HepG2 (cell line): ENCODE measurements around the gene KIAA1328. TPM values are rescaled to one million over a fixed set of nuclear protein-coding genes. Genes with fewer than 3 reads are reported as not detected.

Experiments used
- ATAC-seq: fragments of 200-7000 bp; cut with Tn5 transposase; 3 replicates; pipeline ENCODE4 v1.9.1; 2020; ENCODE audit warnings: mild to moderate bottlenecking, moderate library complexity
- BruUV-seq: library from RNA; stranded (reverse); fragments of 400-500 nt; replicated peaks from 2 replicates; lab custom pipeline; 2021; lab: Mats Ljungman, UMichigan
- CTCF ChIA-PET: fragments of 300-600 bp; formaldehyde crosslinking; extraction: SDS; loops from one replicate; lab custom pipeline; 2021; ENCODE audit warnings: low total read pairs, inconsistent platforms, low intra/inter-chr PET ratio; lab: Yijun Ruan, JAX
- POLR2A ChIA-PET: fragments of 350-600 bp; sonication (Branson Sonifier 250); formaldehyde crosslinking; loops from one replicate; lab custom pipeline; 2020; ENCODE audit warnings: antibody characterized with exemption, inconsistent platforms; lab: Yijun Ruan, JAX
- DNase-seq: peaks from one replicate; pipeline ENCODE4 v3.0.0-alpha.2; 2015; ENCODE audit warnings: low spot score
- FAIRE-seq: peaks from 3 replicates; lab custom pipeline; 2011; peaks lifted over from hg19 to GRCh38; lab: Jason Lieb, UNC
- H2AFZ ChIP-seq: one replicate; pipeline ENCODE4 v1.6.1; 2011; ENCODE audit warnings: low read length, inconsistent platforms
- H3K27ac ChIP-seq: fragments of 300-600 bp; 3 replicates; pipeline ENCODE4 v1.8.0; 2011; ENCODE audit warnings: mixed run types, mild to moderate bottlenecking, mixed read lengths, low read length, inconsistent platforms; ENCODE audit not compliant: insufficient read depth; ENCODE audit errors: extremely low read length
- H3K27me3 ChIP-seq, 2 experiments: fragments of 200-600 bp in 1 of 2; 2 replicates in 1 of 2; 3 replicates in 1 of 2; pipeline versions ENCODE4 v1.6.0 to v1.8.0; 2011; ENCODE audit warnings: low read length in 2 of 2, mild to moderate bottlenecking in 2 of 2, moderate library complexity in 2 of 2, inconsistent platforms in 1 of 2; ENCODE audit not compliant: insufficient read depth in 2 of 2, control insufficient read depth in 1 of 2
- H3K36me3 ChIP-seq, 2 experiments: fragments of 200-600 bp in 1 of 2; replicated peaks in 1 of 2; 2 replicates in 1 of 2; 3 replicates in 1 of 2; pipeline versions ENCODE4 v1.5.1 to v1.8.0; 2011; ENCODE audit warnings: low read length in 2 of 2, inconsistent platforms in 1 of 2; ENCODE audit not compliant: insufficient read depth in 2 of 2, control insufficient read depth in 1 of 2
- H3K4me1 ChIP-seq: 2 replicates; pipeline ENCODE4 v1.5.1; 2012; ENCODE audit warnings: low read length, inconsistent platforms; ENCODE audit not compliant: insufficient read depth
- H3K4me2 ChIP-seq: 2 replicates; pipeline ENCODE4 v1.6.0; 2011; ENCODE audit warnings: low read depth, low read length, inconsistent platforms
- H3K4me3 ChIP-seq, 3 experiments: fragments of 200-600 bp in 1 of 3; sonication (generic), shearing (Covaris generic) in 1 of 3; replicated peaks in 1 of 3; 2 replicates each; pipeline ENCODE4 v1.5.1; 2011 to 2016; ENCODE audit warnings: low read length in 3 of 3, inconsistent platforms in 2 of 3, low read depth in 2 of 3, mild to moderate bottlenecking in 2 of 3, control low read depth in 1 of 3, mixed read lengths in 1 of 3; ENCODE audit not compliant: insufficient read depth in 1 of 3
- H3K79me2 ChIP-seq: one replicate; pipeline ENCODE4 v1.6.1; 2011; ENCODE audit warnings: low read length, inconsistent platforms; ENCODE audit not compliant: insufficient read depth
- H3K9ac ChIP-seq: 2 replicates; pipeline ENCODE4 v1.6.0; 2011; ENCODE audit warnings: mild to moderate bottlenecking, low read depth, low read length, inconsistent platforms; ENCODE audit not compliant: insufficient read depth
- H3K9me3 ChIP-seq: 2 replicates; pipeline ENCODE4 v1.5.1; 2012; ENCODE audit warnings: mild to moderate bottlenecking, low read length
- H4K20me1 ChIP-seq: 2 replicates; pipeline ENCODE4 v1.6.0; 2011; ENCODE audit warnings: inconsistent platforms, mild to moderate bottlenecking, low read length, moderate library complexity; ENCODE audit not compliant: insufficient read depth
- CTCF ChIP-seq: sonication (generic); formaldehyde crosslinking; IDR thresholded peaks from 2 replicates; pipeline ENCODE4 v1.5.0; 2020; ENCODE audit warnings: mild to moderate bottlenecking, missing genetic modification reagents, moderate library complexity
- FOXA1 ChIP-seq, 2 experiments: fragments of 450-650 bp in 1 of 2; sonication (generic) in 1 of 2; formaldehyde crosslinking in 1 of 2; IDR thresholded peaks; 2 replicates each; pipeline versions ENCODE4 v1.4.0 to v1.6.1; 2016 to 2020; ENCODE audit warnings: missing genetic modification reagents in 1 of 2
- HNRNPL ChIP-seq: fragments of 200-400 bp; formaldehyde crosslinking; IDR thresholded peaks from 2 replicates; pipeline ENCODE4 v1.6.1; 2017; ENCODE audit warnings: mild to moderate bottlenecking, low read depth, low read length
- MAFF ChIP-seq: IDR thresholded peaks from 2 replicates; pipeline ENCODE4 v1.6.1; 2011; ENCODE audit warnings: low read depth, low read length, improper control_type of control experiment
- MAFK ChIP-seq, 2 experiments: IDR thresholded peaks in 1 of 2; conservative IDR thresholded peaks in 1 of 2; 2 replicates each; pipeline ENCODE4 v1.6.1; 2011; ENCODE audit warnings: improper control_type of control experiment in 2 of 2, low read length in 2 of 2
- RAD21 ChIP-seq: fragments of 450-650 bp; formaldehyde crosslinking; IDR thresholded peaks from 2 replicates; pipeline ENCODE4 v1.5.0; 2020; ENCODE audit warnings: mild to moderate bottlenecking
- STAG1 ChIP-seq: sonication (generic); formaldehyde crosslinking; IDR thresholded peaks from 2 replicates; pipeline ENCODE4 v1.4.0; 2020; ENCODE audit warnings: missing genetic modification reagents
- ZNF350 ChIP-seq: sonication (generic); formaldehyde crosslinking; IDR thresholded peaks from 2 replicates; pipeline ENCODE4 v1.4.0; 2020; ENCODE audit warnings: mild to moderate bottlenecking, low read depth, missing genetic modification reagents, borderline replicate concordance
- WGBS: methylation state at CpG from one replicate; pipeline ENCODE4 v1.1.6; 2017; ENCODE audit warnings: low lambda C conversion rate; 5-methylcytosine and 5-hydroxymethylcytosine counted together
- in situ Hi-C: cut with HindIII; loops from 2 replicates; pipeline ENCODE4 v1.10.0; 2017; ENCODE audit warnings: low pct_unique_long_range_greater_than_20kb; ENCODE audit not compliant: extremely low pct_ligation_motif_present
- intact Hi-C: fragments of 100-400 bp; cut with micrococcal nuclease; formaldehyde crosslinking; loops from one replicate; pipeline ENCODE4 v1.10.0; 2022; ENCODE audit not compliant: unreplicated experiment
- polyA plus RNA-seq, 8 experiments: library from polyadenylated mRNA; depleted of rRNA in 3 of 8; stranded (reverse) in 7 of 8; unstranded in 1 of 8; fragments of >200 nt; fragmentation: Illumina TruSeq in 4 of 8; extraction: Trizol in 4 of 8; gene quantifications; 2 replicates each; pipeline versions ENCODE4 v1.2.1 to v1.2.3, GENCODE V29; 2011 to 2016; ENCODE audit warnings: low read depth in 4 of 8, missing spikeins in 1 of 8, mixed read lengths in 1 of 8; ENCODE audit not compliant: insufficient read depth in 1 of 8
- total RNA-seq, 5 experiments: library from RNA; depleted of rRNA; stranded (reverse); fragments of >200 nt; fragmentation: Illumina TruSeq; extraction: Trizol; gene quantifications; 2 replicates each; pipeline ENCODE4 v1.2.3, GENCODE V29; 2016; ENCODE audit warnings: low read depth in 1 of 5

Gene KIAA1328
- total and polyA plus RNA-seq, 2 of the 13 experiments (the other 11 are each of a cell fraction or from before 2014, with no cell fraction given), result 4.1 to 6.0 TPM

- H3K4me2 ChIP-seq, result no peak overlapping the region
- H3K9ac ChIP-seq, result no peak overlapping the region
- peak; percentile 27 for DNase-seq
- no peak overlapping the region for H2AFZ ChIP-seq
- BruUV-seq, result no TSS peak
- TF ChIP-seq CTCF (CRISPR knock-in tag) (peak; percentile 68), STAG1 (CRISPR knock-in tag) (peak; percentile 66), MAFF (peak; percentile 34; the same call in 1 of the 2 replicates), MAFK (conservative IDR thresholded peaks at IDR 0.05 in 1 of 2, IDR thresholded peaks at IDR 0.05 in 1 of 2; ENCODE audit: low read length in 2 of 2) (peak; percentile 39 to 68; a peak in 3 of 4 replicates), RAD21 (CRISPR knock-in tag) (peak; percentile 46), ZNF350 (no peak), HNRNPL (no peak), FOXA1 (IDR thresholded peaks at IDR 0.05) (no peak), FOXA1 (CRISPR knock-in tag; IDR thresholded peaks at IDR 0.05) (0 out of 2 replicates have a peak, but pooled peaks have one; percentile 24)
- WGBS, result 40% methylated on average over 3 of the region's 7 CpGs
- H3K36me3 ChIP-seq, result no peaks in the 10 kb centered on the region
- H3K27me3 ChIP-seq, result no peaks in the 10 kb centered on the region
- in situ Hi-C loops, result no loop called here
- no peaks in the 10 kb centered on the region for H3K4me1 ChIP-seq
- intact Hi-C loops, result no loop called here
- H3K4me3 ChIP-seq, result no peak overlapping the region
- POLR2A ChIA-PET, result no interaction called here
- H3K9me3 ChIP-seq, result peaks cover 10% of the 10 kb centered on the region; the same call in 1 of the 2 replicates
- no peaks in the 10 kb centered on the region for H4K20me1 ChIP-seq
- peak; percentile 55 for FAIRE-seq
- CTCF ChIA-PET, result no interaction called here
- no peaks in the 10 kb centered on the region for H3K79me2 ChIP-seq
- ATAC-seq, result peak; percentile 94
- H3K27ac ChIP-seq, result no peak overlapping the region
Measured at GRCh38 chr18:37019157-37019827, 190.4 kb downstream of the KIAA1328 start.
